ENCODE results near the gene RGL3.
"Not testable (repeated sequence)": the region's sequence is repeated elsewhere in the genome, so short reads cannot be mapped to it uniquely, and the experiment has no call there.

The RGL3 gene

GRCh38 chr19:11379857-11380350, 39.2 kb downstream of the RGL3 start:
- DNase-seq, result no peak

- not testable (repeated sequence) for DNase-seq
These were observed 39.8 kb downstream of the RGL3 start for GRCh38 chr19:11379269-11379845.

- peak in 1 of 5 experiments; percentile 24 for DNase-seq
These were observed 40.6 kb downstream of the RGL3 start for GRCh38 chr19:11378319-11379189.

GRCh38 chr19:11377756-11378155, 41.4 kb downstream of the RGL3 start:
- no peak for DNase-seq

GRCh38 chr19:11377237-11377636, 41.9 kb downstream of the RGL3 start:
- peak in 1 of 5 experiments; percentile 57 for DNase-seq

GRCh38 chr19:11375143-11375948, 43.8 kb downstream of the RGL3 start:
- peak; percentile 44 to 93 (median 67) for DNase-seq

GRCh38 chr19:11374433-11375142, 44.5 kb downstream of the RGL3 start, which contains the start of gene SWSAP1:
SWSAP1 (plus strand) TSS chr19:11374666; CDS start chr19:11374681, 15 bp downstream.
- DNase-seq, result peak; percentile 89 to 100 (median 95)

GRCh38 chr19:11373885-11374432, 45.2 kb downstream of the RGL3 start:
- peak in 1 of 5 experiments; percentile 43 for DNase-seq

- no peak for DNase-seq
These were observed 45.8 kb downstream of the RGL3 start for GRCh38 chr19:11373166-11373884.

- DNase-seq, result no peak
These were observed 48.4 kb downstream of the RGL3 start for GRCh38 chr19:11370744-11371143.

- no peak for DNase-seq
These were observed 51.6 kb downstream of the RGL3 start for GRCh38 chr19:11367528-11367927.

- no peak for DNase-seq
These were observed 53.5 kb downstream of the RGL3 start for GRCh38 chr19:11365557-11366117.

- DNase-seq, result no peak
These were observed 54.2 kb downstream of the RGL3 start for GRCh38 chr19:11364935-11365334.

GRCh38 chr19:11364296-11364904, 54.7 kb downstream of the RGL3 start:
- DNase-seq, result no peak

- DNase-seq, result no peak
These were observed 55.2 kb downstream of the RGL3 start for GRCh38 chr19:11363881-11364280.

- no peak for DNase-seq
These were observed 57.1 kb downstream of the RGL3 start for GRCh38 chr19:11361771-11362731.

- DNase-seq, result no peak
These were observed 57.9 kb downstream of the RGL3 start for GRCh38 chr19:11361037-11361770.

GRCh38 chr19:11359421-11359820, 59.7 kb downstream of the RGL3 start:
- no peak for DNase-seq

Data from T-helper 2 cell (primary cell).